Left ventricle myocardium superior (tissue), 1 donor: Measurements from ENCODE around the gene NEB. TPM values are rescaled to one million over a fixed set of nuclear protein-coding genes. Genes with fewer than 3 reads are reported as not detected.

Experiments
- ATAC-seq: fragments of 200-7000 bp; cut with Tn5 transposase; one replicate; pipeline ENCODE4 v1.9.1; 2020; ENCODE audit warnings: mild to moderate bottlenecking, moderate library complexity
- DNase-seq: peaks from one replicate; pipeline ENCODE4 v3.0.0-alpha.2; 2020
- intact Hi-C: fragments of 100-400 bp; cut with micrococcal nuclease; formaldehyde crosslinking; loops from one replicate; pipeline ENCODE4 v1.11.0; 2022
- long read RNA-seq: library from polyadenylated mRNA; unstranded; transcript quantifications from one replicate; pipeline ENCODE4 v2.0.0, GENCODE V29; 2021
- total RNA-seq: library from RNA; stranded (reverse); fragmentation: NEBNext Ultra II Directional; extraction: Animal tissue kit (Norgen Biotek cat#: 25700); gene quantifications from one replicate; pipeline ENCODE4 v1.2.1, GENCODE V29; 2021
- donor health status: DM: no; HTN: yes; CAD: no; lungs with severe emphysema.

NEB gene
- total RNA-seq: 0.55 TPM
- long read RNA-seq: 0 reads

GRCh38 chr2:151733771-151734672 is at the start of gene NEB:
TSS of gene NEB (minus strand) at chr2:151734476. CDS start at chr2:151733156, 1,320 bp downstream.
- ATAC-seq (no peak), DNase-seq (no peak)
- intact Hi-C loops: no loop called here

GRCh38 chr2:151783133-151783520 is 48.9 kb upstream of the NEB start:
- intact Hi-C loops: no loop called here
- DNase-seq: no peak
- no peak for ATAC-seq

GRCh38 chr2:151782378-151783132 is 48.3 kb upstream of the NEB start:
- intact Hi-C loops: no loop called here
- no peak for ATAC-seq
- DNase-seq: no peak

- intact Hi-C loops: no loop called here
- no peak for ATAC-seq
- no peak for DNase-seq
Measured at GRCh38 chr2:151781642-151782041, 47.4 kb upstream of the NEB start.

- DNase-seq (no peak), ATAC-seq (no peak)
- intact Hi-C loops: no loop called here
Measured at GRCh38 chr2:151780938-151781337, 46.7 kb upstream of the NEB start.

GRCh38 chr2:151777935-151778334 is 43.7 kb upstream of the NEB start:
- ATAC-seq: no peak
- intact Hi-C loops: no loop called here
- DNase-seq: no peak

GRCh38 chr2:151777487-151777886 is 43.2 kb upstream of the NEB start:
- intact Hi-C loops: no loop called here
- ATAC-seq: no peak
- DNase-seq: no peak

GRCh38 chr2:151776367-151776766 is 42.1 kb upstream of the NEB start:
- DNase-seq (no peak), ATAC-seq (no peak)
- intact Hi-C loops: no loop called here

GRCh38 chr2:151775057-151775740 is 40.9 kb upstream of the NEB start:
- intact Hi-C loops: no loop called here
- peak; percentile 67 for ATAC-seq

GRCh38 chr2:151774506-151774905 is 40.2 kb upstream of the NEB start:
- intact Hi-C loops: no loop called here
- ATAC-seq (peak; percentile 23), DNase-seq (no peak)

More at GRCh38 chr2:151775057-151775740, 40.9 kb upstream of the NEB start:
- DNase-seq: no peak

- intact Hi-C loops: no loop called here
- ATAC-seq: peak; percentile 63
- no peak for DNase-seq
Measured at GRCh38 chr2:151771599-151772358, 37.5 kb upstream of the NEB start.

- intact Hi-C loops: no loop called here
- DNase-seq: no peak
- no peak for ATAC-seq
Measured at GRCh38 chr2:151770995-151771394, 36.7 kb upstream of the NEB start.

GRCh38 chr2:151769606-151770005 is 35.3 kb upstream of the NEB start:
- DNase-seq (no peak), ATAC-seq (no peak)
- intact Hi-C loops: no loop called here

- DNase-seq (no peak), ATAC-seq (no peak)
- intact Hi-C loops: no loop called here
Measured at GRCh38 chr2:151767536-151767935, 33.3 kb upstream of the NEB start.

GRCh38 chr2:151766437-151767153 is 32.3 kb upstream of the NEB start:
- DNase-seq (no peak), ATAC-seq (peak; percentile 36)
- intact Hi-C loops: no loop called here

- DNase-seq (no peak), ATAC-seq (peak; percentile 21)
- intact Hi-C loops: no loop called here
Measured at GRCh38 chr2:151765760-151766410, 31.6 kb upstream of the NEB start.

GRCh38 chr2:151762694-151763093 is 28.4 kb upstream of the NEB start:
- DNase-seq (no peak), ATAC-seq (no peak)
- intact Hi-C loops: no loop called here

GRCh38 chr2:151761687-151762086 is 27.4 kb upstream of the NEB start:
- no peak for ATAC-seq
- DNase-seq: no peak
- intact Hi-C loops: no loop called here
